Endothelial cell (in vitro differentiated cells): ENCODE results near the gene PEPD. TPM values are rescaled to one million over a fixed set of nuclear protein-coding genes. Genes with fewer than 3 reads are reported as not detected.

Experiments
- DNase-seq: peaks from one replicate; pipeline ENCODE4 v3.0.0; 2021; ENCODE audit warnings: low spot score
- H3K27ac Mint-ChIP-seq: one replicate; pipeline ENCODE4 v1.8.0; 2021; ENCODE audit warnings: mixed read lengths, inconsistent platforms; ENCODE audit not compliant: unreplicated experiment
- H3K27me3 Mint-ChIP-seq: one replicate; pipeline ENCODE4 v1.8.0; 2021; ENCODE audit warnings: mild to moderate bottlenecking, moderate library complexity, mixed read lengths, inconsistent platforms; ENCODE audit not compliant: unreplicated experiment
- H3K36me3 Mint-ChIP-seq: one replicate; pipeline ENCODE4 v1.8.0; 2021; ENCODE audit warnings: mild to moderate bottlenecking, low read depth, mixed read lengths, inconsistent platforms; ENCODE audit not compliant: unreplicated experiment
- H3K4me1 Mint-ChIP-seq: one replicate; pipeline ENCODE4 v1.8.0; 2021; ENCODE audit warnings: mild to moderate bottlenecking, mixed read lengths, inconsistent platforms; ENCODE audit not compliant: unreplicated experiment
- H3K4me3 Mint-ChIP-seq: one replicate; pipeline ENCODE4 v1.8.0; 2021; ENCODE audit warnings: mild to moderate bottlenecking, mixed read lengths, inconsistent platforms; ENCODE audit not compliant: unreplicated experiment
- H3K9me3 Mint-ChIP-seq: one replicate; pipeline ENCODE4 v1.8.0; 2021; ENCODE audit warnings: mixed read lengths, inconsistent platforms; ENCODE audit not compliant: unreplicated experiment
- CTCF ChIP-seq: fragments of 200-600 bp; sonication (generic); IDR thresholded peaks from one replicate; pipeline ENCODE4 v1.5.0; 2021; ENCODE audit warnings: antibody characterized with exemption; ENCODE audit not compliant: unreplicated experiment
- total RNA-seq: library from RNA; stranded (reverse); fragmentation: NEBNext Ultra II Directional; extraction: Animal tissue kit (Norgen Biotek cat#: 25700); gene quantifications from one replicate; pipeline ENCODE4 v1.2.1, GENCODE V29; 2021; ENCODE audit not compliant: unreplicated experiment

The PEPD gene
- total RNA-seq, 1 donor from 2014 or later = 40.5 TPM

- Mint-ChIP-seq H3K36me3 (peaks cover 2% of the 10 kb centered on the region), H3K9me3 (no peaks in the 10 kb centered on the region), H3K4me3 (no peak overlapping the region), H3K27me3 (peaks cover 9% of the 10 kb centered on the region), H3K4me1 (no peaks in the 10 kb centered on the region), H3K27ac (no peak overlapping the region)
- no peak for DNase-seq
- no peak for TF ChIP-seq CTCF
These were observed 6.6 kb downstream of the PEPD start for GRCh38 chr19:33514885-33515551.

- no peak for TF ChIP-seq CTCF
- no peak for DNase-seq
- Mint-ChIP-seq H3K9me3 (no peaks in the 10 kb centered on the region), H3K27ac (no peak overlapping the region), H3K4me1 (no peaks in the 10 kb centered on the region), H3K36me3 (peaks cover 7% of the 10 kb centered on the region), H3K4me3 (no peak overlapping the region), H3K27me3 (peaks cover 6% of the 10 kb centered on the region)
These were observed 8.2 kb downstream of the PEPD start for GRCh38 chr19:33513424-33513823.

GRCh38 chr19:33512580-33513137 lies 8.9 kb downstream of the PEPD start:
- Mint-ChIP-seq H3K4me3 (no peak overlapping the region), H3K36me3 (peaks cover 7% of the 10 kb centered on the region), H3K4me1 (peaks cover 1% of the 10 kb centered on the region), H3K9me3 (no peaks in the 10 kb centered on the region), H3K27ac (no peak overlapping the region), H3K27me3 (peaks cover 6% of the 10 kb centered on the region)
- DNase-seq = no peak
- no peak for TF ChIP-seq CTCF

GRCh38 chr19:33512021-33512420 lies 9.6 kb downstream of the PEPD start:
- TF ChIP-seq CTCF = no peak
- no peak overlapping the region for H3K27ac Mint-ChIP-seq
- peaks cover 8% of the 10 kb centered on the region for H3K4me1 Mint-ChIP-seq
- H3K4me3 Mint-ChIP-seq = no peak overlapping the region
- H3K27me3 Mint-ChIP-seq = peaks cover 6% of the 10 kb centered on the region
- DNase-seq = no peak
- peaks cover 7% of the 10 kb centered on the region for H3K36me3 Mint-ChIP-seq
- no peaks in the 10 kb centered on the region for H3K9me3 Mint-ChIP-seq

- H3K4me1 Mint-ChIP-seq = peaks cover 15% of the 10 kb centered on the region
- no peaks in the 10 kb centered on the region for H3K9me3 Mint-ChIP-seq
- H3K36me3 Mint-ChIP-seq = peaks cover 7% of the 10 kb centered on the region
- no peak for DNase-seq
- H3K27ac Mint-ChIP-seq = no peak overlapping the region
- H3K27me3 Mint-ChIP-seq = peaks cover 6% of the 10 kb centered on the region
- TF ChIP-seq CTCF = no peak
- H3K4me3 Mint-ChIP-seq = no peak overlapping the region
These were observed 10.2 kb downstream of the PEPD start for GRCh38 chr19:33511346-33511745.
